Measurements from ENCODE around the gene STK11. TPM values are rescaled to one million over a fixed set of nuclear protein-coding genes. Genes with fewer than 3 reads are reported as not detected.

The STK11 gene
- polyA plus RNA-seq, 1 donor from 2014 or later, result 51.6 TPM

DNA sequence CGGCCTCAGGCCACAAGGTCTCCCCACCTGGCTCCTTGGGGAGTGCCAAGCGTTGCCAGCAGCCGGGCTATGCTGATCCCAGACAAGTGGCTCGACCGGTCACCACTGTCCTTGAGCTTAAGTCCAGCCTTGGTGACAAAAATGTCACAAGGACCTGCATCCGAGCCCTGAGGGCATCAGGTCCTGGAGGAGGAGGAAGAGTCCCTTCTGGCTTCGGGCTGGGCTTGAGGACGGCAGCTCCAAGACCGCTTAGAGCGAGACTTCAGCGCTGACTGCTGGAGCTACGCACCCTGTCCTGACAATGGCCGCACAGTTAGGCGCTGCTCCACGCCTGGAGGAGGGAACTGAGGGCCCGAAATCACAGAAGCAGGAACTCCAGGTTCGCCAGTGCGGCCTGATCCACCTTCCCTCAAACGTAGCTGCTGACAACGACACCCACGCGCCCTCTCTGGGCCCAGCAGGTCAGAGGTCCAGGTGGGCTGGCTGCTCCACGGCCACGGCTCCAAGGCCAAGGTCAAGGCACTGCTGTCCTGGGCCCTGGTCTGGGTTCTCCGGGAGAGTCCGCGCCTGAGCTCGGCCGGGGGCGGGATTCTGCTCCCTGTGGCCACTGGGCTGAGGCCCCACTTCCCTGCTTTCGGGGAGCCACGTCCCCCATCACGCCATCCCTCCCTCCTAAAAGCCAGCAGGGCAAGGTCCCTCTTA lies 38.6 kb upstream of the STK11 start:
- Histone ChIP-seq H3K79me2 (replicated peaks; ENCODE audit: insufficient read depth, low read length) (no peaks in the 10 kb centered on the region), H3K4me3 (ENCODE audit: low read length) (no peak overlapping the region), H3K4me2 (ENCODE audit: low read length) (no peak overlapping the region), H3K36me3 (ENCODE audit: insufficient read depth, low read length) (peaks cover 8% of the 10 kb centered on the region), H2AFZ (ENCODE audit: low read depth, low read length) (no peak overlapping the region), H3K27ac (ENCODE audit: low read length) (no peak overlapping the region), H3K27me3 (ENCODE audit: insufficient read depth, low read depth, low read length) (no peaks in the 10 kb centered on the region), H3F3A (ENCODE audit: insufficient read depth, low read length, poor library complexity, severe bottlenecking) (no peaks in the 10 kb centered on the region), H3K9me2 (ENCODE audit: insufficient read depth, low read length) (no peaks in the 10 kb centered on the region), H3K9me3 (ENCODE audit: low read length) (peaks cover 5% of the 10 kb centered on the region), H3K9ac (ENCODE audit: low read length) (no peak overlapping the region), H4K20me1 (ENCODE audit: insufficient read depth) (no peaks in the 10 kb centered on the region)
- TF ChIP-seq, protein P1, sequence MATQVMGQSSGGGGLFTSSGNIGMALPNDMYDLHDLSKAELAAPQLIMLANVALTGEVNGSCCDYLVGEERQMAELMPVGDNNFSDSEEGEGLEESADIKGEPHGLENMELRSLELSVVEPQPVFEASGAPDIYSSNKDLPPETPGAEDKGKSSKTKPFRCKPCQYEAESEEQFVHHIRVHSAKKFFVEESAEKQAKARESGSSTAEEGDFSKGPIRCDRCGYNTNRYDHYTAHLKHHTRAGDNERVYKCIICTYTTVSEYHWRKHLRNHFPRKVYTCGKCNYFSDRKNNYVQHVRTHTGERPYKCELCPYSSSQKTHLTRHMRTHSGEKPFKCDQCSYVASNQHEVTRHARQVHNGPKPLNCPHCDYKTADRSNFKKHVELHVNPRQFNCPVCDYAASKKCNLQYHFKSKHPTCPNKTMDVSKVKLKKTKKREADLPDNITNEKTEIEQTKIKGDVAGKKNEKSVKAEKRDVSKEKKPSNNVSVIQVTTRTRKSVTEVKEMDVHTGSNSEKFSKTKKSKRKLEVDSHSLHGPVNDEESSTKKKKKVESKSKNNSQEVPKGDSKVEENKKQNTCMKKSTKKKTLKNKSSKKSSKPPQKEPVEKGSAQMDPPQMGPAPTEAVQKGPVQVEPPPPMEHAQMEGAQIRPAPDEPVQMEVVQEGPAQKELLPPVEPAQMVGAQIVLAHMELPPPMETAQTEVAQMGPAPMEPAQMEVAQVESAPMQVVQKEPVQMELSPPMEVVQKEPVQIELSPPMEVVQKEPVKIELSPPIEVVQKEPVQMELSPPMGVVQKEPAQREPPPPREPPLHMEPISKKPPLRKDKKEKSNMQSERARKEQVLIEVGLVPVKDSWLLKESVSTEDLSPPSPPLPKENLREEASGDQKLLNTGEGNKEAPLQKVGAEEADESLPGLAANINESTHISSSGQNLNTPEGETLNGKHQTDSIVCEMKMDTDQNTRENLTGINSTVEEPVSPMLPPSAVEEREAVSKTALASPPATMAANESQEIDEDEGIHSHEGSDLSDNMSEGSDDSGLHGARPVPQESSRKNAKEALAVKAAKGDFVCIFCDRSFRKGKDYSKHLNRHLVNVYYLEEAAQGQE (IDR thresholded peaks at IDR 0.05; ENCODE audit: borderline replicate concordance), result no peak
- no peak for TF ChIP-seq EZH2 (IDR thresholded peaks at IDR 0.05; ENCODE audit: borderline replicate concordance, insufficient read depth, low read length, poor library complexity, severe bottlenecking)

DNA sequence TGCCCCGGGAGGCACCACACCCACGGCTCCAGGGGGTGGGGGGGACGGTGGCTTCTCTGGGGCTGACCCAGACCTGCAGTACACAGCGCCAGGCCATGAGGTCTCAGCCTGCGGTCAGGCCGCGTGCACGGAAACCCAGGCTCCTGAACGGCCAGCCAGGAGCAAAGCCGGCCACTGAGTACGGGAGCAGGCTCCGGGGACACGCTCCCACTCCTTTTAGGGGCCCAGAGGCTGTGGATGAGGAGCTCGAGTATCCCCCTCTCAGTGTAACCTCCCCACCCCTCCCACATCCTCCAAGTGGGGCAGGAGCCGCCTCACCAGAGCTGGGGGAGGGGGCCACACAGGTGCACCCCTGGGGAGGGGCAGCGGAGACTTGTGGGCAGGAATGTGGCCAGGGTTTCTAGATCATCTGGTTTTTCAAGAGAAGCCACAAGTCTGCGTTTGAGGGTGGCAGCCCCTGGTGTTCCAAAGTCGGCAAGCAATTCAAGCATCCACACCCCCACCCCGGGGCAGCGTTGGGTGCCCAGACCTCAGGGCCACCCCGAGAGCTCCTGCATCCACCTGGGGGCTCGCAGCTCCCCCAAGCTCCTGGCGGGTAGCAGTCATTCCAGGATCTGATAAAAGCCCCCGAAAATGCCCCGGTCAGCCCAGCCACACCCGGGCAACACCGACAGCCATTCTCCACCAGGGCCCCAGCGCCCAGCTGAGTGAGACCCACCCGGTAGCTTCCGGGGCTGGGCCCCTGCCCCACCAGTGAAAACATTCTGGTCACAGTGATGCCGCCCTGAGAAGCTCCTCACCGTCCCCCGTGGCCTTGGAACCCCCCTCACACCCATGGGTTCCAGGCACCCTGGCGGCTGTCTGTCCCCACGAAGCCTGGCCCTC lies 37.6 kb upstream of the STK11 start:
- H3K9ac ChIP-seq (ENCODE audit: low read length), result no peak overlapping the region

More for the DNA sequence above, 37.6 kb upstream of the STK11 start:
- Histone ChIP-seq H3K9me3 (ENCODE audit: low read length) (peaks cover 5% of the 10 kb centered on the region), H3K79me2 (replicated peaks; ENCODE audit: insufficient read depth, low read length) (no peaks in the 10 kb centered on the region), H3F3A (ENCODE audit: insufficient read depth, low read length, poor library complexity, severe bottlenecking) (no peaks in the 10 kb centered on the region), H3K27me3 (ENCODE audit: insufficient read depth, low read depth, low read length) (no peaks in the 10 kb centered on the region), H3K9me2 (ENCODE audit: insufficient read depth, low read length) (no peaks in the 10 kb centered on the region), H4K20me1 (ENCODE audit: insufficient read depth) (no peaks in the 10 kb centered on the region), H3K27ac (ENCODE audit: low read length) (no peak overlapping the region), H2AFZ (ENCODE audit: low read depth, low read length) (no peak overlapping the region), H3K4me3 (ENCODE audit: low read length) (no peak overlapping the region), H3K4me2 (ENCODE audit: low read length) (no peak overlapping the region), H3K36me3 (ENCODE audit: insufficient read depth, low read length) (peaks cover 8% of the 10 kb centered on the region)
- TF ChIP-seq MXI1 (conservative IDR thresholded peaks at IDR 0.05; ENCODE audit: poor library complexity, severe bottlenecking), result no peak
- TF ChIP-seq, protein P1 (IDR thresholded peaks at IDR 0.05; ENCODE audit: borderline replicate concordance), result no peak
- TF ChIP-seq EZH2 (IDR thresholded peaks at IDR 0.05; ENCODE audit: borderline replicate concordance, insufficient read depth, low read length, poor library complexity, severe bottlenecking), result no peak
- TF ChIP-seq RAD21 (conservative IDR thresholded peaks at IDR 0.05), result no peak
- TF ChIP-seq TAF1 (IDR thresholded peaks at IDR 0.05; ENCODE audit: low read depth), result no peak
- no peak for TF ChIP-seq SMC3 (conservative IDR thresholded peaks at IDR 0.05; ENCODE audit: poor library complexity)
- TF ChIP-seq POLR2AphosphoS5 (IDR thresholded peaks at IDR 0.05), result no peak
- no peak for TF ChIP-seq EP300 (conservative IDR thresholded peaks at IDR 0.05; ENCODE audit: poor library complexity, severe bottlenecking)
- TF ChIP-seq, protein P2, sequence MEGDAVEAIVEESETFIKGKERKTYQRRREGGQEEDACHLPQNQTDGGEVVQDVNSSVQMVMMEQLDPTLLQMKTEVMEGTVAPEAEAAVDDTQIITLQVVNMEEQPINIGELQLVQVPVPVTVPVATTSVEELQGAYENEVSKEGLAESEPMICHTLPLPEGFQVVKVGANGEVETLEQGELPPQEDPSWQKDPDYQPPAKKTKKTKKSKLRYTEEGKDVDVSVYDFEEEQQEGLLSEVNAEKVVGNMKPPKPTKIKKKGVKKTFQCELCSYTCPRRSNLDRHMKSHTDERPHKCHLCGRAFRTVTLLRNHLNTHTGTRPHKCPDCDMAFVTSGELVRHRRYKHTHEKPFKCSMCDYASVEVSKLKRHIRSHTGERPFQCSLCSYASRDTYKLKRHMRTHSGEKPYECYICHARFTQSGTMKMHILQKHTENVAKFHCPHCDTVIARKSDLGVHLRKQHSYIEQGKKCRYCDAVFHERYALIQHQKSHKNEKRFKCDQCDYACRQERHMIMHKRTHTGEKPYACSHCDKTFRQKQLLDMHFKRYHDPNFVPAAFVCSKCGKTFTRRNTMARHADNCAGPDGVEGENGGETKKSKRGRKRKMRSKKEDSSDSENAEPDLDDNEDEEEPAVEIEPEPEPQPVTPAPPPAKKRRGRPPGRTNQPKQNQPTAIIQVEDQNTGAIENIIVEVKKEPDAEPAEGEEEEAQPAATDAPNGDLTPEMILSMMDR (IDR thresholded peaks at IDR 0.05; ENCODE audit: poor library complexity, severe bottlenecking), result no peak

All from neural cell (in vitro differentiated cells).